GM12864 (cell line): Measurements from ENCODE around the gene EPHB2.

Experiments
- DNase-seq: peaks from one replicate; pipeline ENCODE4 v3.0.0-alpha.2; 2011; ENCODE audit warnings: low read depth
- H3K4me3 ChIP-seq: 2 replicates; pipeline ENCODE4 v1.5.1; 2011; ENCODE audit warnings: mild to moderate bottlenecking, low read depth, low read length, control low read depth
- TF ChIP-seq, protein P1 (sequence below): IDR thresholded peaks from 2 replicates; pipeline ENCODE4 v1.5.1; 2011; ENCODE audit warnings: low read depth, mild to moderate bottlenecking, moderate library complexity, low read length, control low read depth, inconsistent platforms; ENCODE audit errors: missing control alignments

Gene EPHB2

GRCh38 chr1:22949822-22950331 is 239.2 kb downstream of the EPHB2 start:
- DNase-seq, result no peak
- TF ChIP-seq, protein P1, sequence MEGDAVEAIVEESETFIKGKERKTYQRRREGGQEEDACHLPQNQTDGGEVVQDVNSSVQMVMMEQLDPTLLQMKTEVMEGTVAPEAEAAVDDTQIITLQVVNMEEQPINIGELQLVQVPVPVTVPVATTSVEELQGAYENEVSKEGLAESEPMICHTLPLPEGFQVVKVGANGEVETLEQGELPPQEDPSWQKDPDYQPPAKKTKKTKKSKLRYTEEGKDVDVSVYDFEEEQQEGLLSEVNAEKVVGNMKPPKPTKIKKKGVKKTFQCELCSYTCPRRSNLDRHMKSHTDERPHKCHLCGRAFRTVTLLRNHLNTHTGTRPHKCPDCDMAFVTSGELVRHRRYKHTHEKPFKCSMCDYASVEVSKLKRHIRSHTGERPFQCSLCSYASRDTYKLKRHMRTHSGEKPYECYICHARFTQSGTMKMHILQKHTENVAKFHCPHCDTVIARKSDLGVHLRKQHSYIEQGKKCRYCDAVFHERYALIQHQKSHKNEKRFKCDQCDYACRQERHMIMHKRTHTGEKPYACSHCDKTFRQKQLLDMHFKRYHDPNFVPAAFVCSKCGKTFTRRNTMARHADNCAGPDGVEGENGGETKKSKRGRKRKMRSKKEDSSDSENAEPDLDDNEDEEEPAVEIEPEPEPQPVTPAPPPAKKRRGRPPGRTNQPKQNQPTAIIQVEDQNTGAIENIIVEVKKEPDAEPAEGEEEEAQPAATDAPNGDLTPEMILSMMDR, result no peak
- no peak overlapping the region for H3K4me3 ChIP-seq

DNA sequence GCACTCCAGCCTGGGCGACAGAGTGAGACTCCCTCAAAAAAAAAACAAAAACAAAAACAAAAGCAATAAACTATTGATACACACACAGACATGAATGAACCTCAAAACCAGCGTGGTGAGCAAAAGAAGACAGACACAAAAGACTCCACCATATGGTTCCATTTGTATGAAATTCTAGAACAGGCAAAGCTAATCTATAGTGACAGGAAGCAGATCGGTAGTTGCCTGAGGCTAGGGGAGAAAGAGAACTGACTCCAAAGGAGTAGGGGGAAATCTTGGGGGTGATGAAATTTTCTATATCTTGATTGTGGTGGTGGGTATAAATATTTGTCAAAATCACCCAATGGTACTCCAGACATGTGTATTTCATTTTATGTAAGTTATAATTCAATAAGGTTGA is 241.2 kb downstream of the EPHB2 start:
- no peak for DNase-seq
- H3K4me3 ChIP-seq, result no peak overlapping the region
- TF ChIP-seq, protein P1, result no peak

GRCh38 chr1:22952694-22953056 is 242.0 kb downstream of the EPHB2 start:
- TF ChIP-seq, protein P1, result no peak
- H3K4me3 ChIP-seq, result no peak overlapping the region
- DNase-seq, result no peak

- no peak overlapping the region for H3K4me3 ChIP-seq
- TF ChIP-seq, protein P1, result no peak
- DNase-seq, result no peak
These were observed 242.6 kb downstream of the EPHB2 start for GRCh38 chr1:22953057-22953739.

GRCh38 chr1:22953740-22954141 is 243.1 kb downstream of the EPHB2 start:
- H3K4me3 ChIP-seq, result no peak overlapping the region
- TF ChIP-seq, protein P1, result no peak
- no peak for DNase-seq

- TF ChIP-seq, protein P1, result no peak
- no peak overlapping the region for H3K4me3 ChIP-seq
- no peak for DNase-seq
These were observed 244.5 kb downstream of the EPHB2 start for GRCh38 chr1:22955146-22955545.

GRCh38 chr1:22957066-22957465 is 246.4 kb downstream of the EPHB2 start:
- H3K4me3 ChIP-seq, result no peak overlapping the region
- no peak for DNase-seq
- TF ChIP-seq, protein P1, result no peak
